H9 (cell line): ENCODE measurements around the gene CHD6. TPM values are rescaled to one million over a fixed set of nuclear protein-coding genes. Genes with fewer than 3 reads are reported as not detected.

Source experiments
- DNase-seq: peaks from one replicate; pipeline ENCODE4 v3.0.0-alpha.2; 2017
- H2AFZ ChIP-seq: one replicate; pipeline ENCODE4 v1.6.1; 2013; ENCODE audit warnings: mild to moderate bottlenecking, low read length, control low read depth, moderate library complexity
- H2AK5ac ChIP-seq: 2 replicates; pipeline ENCODE4 v1.6.1; 2013; ENCODE audit warnings: low read length, control low read depth, mixed read lengths; ENCODE audit not compliant: insufficient read length
- H2BK120ac ChIP-seq: one replicate; pipeline ENCODE4 v1.6.1; 2013; ENCODE audit warnings: low read depth, mild to moderate bottlenecking, low read length, control low read depth, inconsistent platforms; ENCODE audit not compliant: poor library complexity, severe bottlenecking
- H2BK12ac ChIP-seq: 2 replicates; pipeline ENCODE4 v1.6.1; 2013; ENCODE audit warnings: low read length, control low read depth, mixed read lengths, low read depth; ENCODE audit not compliant: insufficient read length
- H2BK15ac ChIP-seq: 2 replicates; pipeline ENCODE4 v1.6.1; 2013; ENCODE audit warnings: low read depth, low read length, control low read depth
- H2BK20ac ChIP-seq: one replicate; pipeline ENCODE4 v1.6.1; 2013; ENCODE audit warnings: low read depth, mild to moderate bottlenecking, low read length, control low read depth, inconsistent platforms; ENCODE audit not compliant: poor library complexity, severe bottlenecking
- H2BK5ac ChIP-seq: 2 replicates; pipeline ENCODE4 v1.6.1; 2013; ENCODE audit warnings: low read length, control low read depth, mixed read lengths; ENCODE audit not compliant: insufficient read length
- H3K14ac ChIP-seq: 2 replicates; pipeline ENCODE4 v1.6.1; 2013; ENCODE audit warnings: low read length, control low read depth; ENCODE audit not compliant: insufficient read depth
- H3K18ac ChIP-seq: 2 replicates; pipeline ENCODE4 v1.6.1; 2013; ENCODE audit warnings: low read depth, mild to moderate bottlenecking, mixed read lengths, low read length, control low read depth; ENCODE audit not compliant: insufficient read length
- H3K23ac ChIP-seq: 2 replicates; pipeline ENCODE4 v1.6.1; 2013; ENCODE audit warnings: low read length, control low read depth, mixed read lengths, low read depth; ENCODE audit not compliant: insufficient read length
- H3K23me2 ChIP-seq: 2 replicates; pipeline ENCODE4 v1.6.1; 2013; ENCODE audit warnings: low read depth, mild to moderate bottlenecking, mixed read lengths, low read length, control low read depth; ENCODE audit not compliant: insufficient read length, poor library complexity, severe bottlenecking
- H3K27ac ChIP-seq: 2 replicates; pipeline ENCODE4 v1.5.1; 2013; ENCODE audit warnings: low read length, control low read depth, mixed read lengths, low read depth; ENCODE audit not compliant: insufficient read length
- H3K27me3 ChIP-seq: 2 replicates; pipeline ENCODE4 v1.6.1; 2013; ENCODE audit warnings: low read length, control low read depth, inconsistent platforms; ENCODE audit not compliant: insufficient read depth
- H3K4ac ChIP-seq: 2 replicates; pipeline ENCODE4 v1.6.1; 2013; ENCODE audit warnings: low read depth, mild to moderate bottlenecking, control low read depth, inconsistent platforms, low read length, moderate library complexity
- H3K4me1 ChIP-seq: 2 replicates; pipeline ENCODE4 v1.6.1; 2013; ENCODE audit warnings: low read length, control low read depth, inconsistent platforms; ENCODE audit not compliant: insufficient read depth
- H3K4me2 ChIP-seq: 2 replicates; pipeline ENCODE4 v1.6.1; 2013; ENCODE audit warnings: low read length, control low read depth, mixed read lengths; ENCODE audit not compliant: insufficient read length, insufficient read depth
- H3K56ac ChIP-seq: 2 replicates; pipeline ENCODE4 v1.6.1; 2013; ENCODE audit warnings: low read depth, mild to moderate bottlenecking, mixed read lengths, low read length, control low read depth; ENCODE audit not compliant: insufficient read length
- H3K79me1 ChIP-seq: 2 replicates; pipeline ENCODE4 v1.6.1; 2013; ENCODE audit warnings: low read depth, mild to moderate bottlenecking, moderate library complexity, low read length, control low read depth, inconsistent platforms; ENCODE audit not compliant: insufficient read depth, poor library complexity, severe bottlenecking
- H3K79me2 ChIP-seq: 2 replicates; pipeline ENCODE4 v1.6.1; 2013; ENCODE audit warnings: low read length, control low read depth, inconsistent platforms; ENCODE audit not compliant: insufficient read depth
- H3K9ac ChIP-seq: 2 replicates; pipeline ENCODE4 v1.6.1; 2013; ENCODE audit warnings: low read length, control low read depth, mixed read lengths; ENCODE audit not compliant: insufficient read length; ENCODE audit errors: extremely low read depth
- H3K9me3 ChIP-seq: one replicate; pipeline ENCODE4 v1.6.1; 2013; ENCODE audit warnings: low read depth, low read length, inconsistent platforms; ENCODE audit not compliant: control insufficient read depth
- H3T11ph ChIP-seq: one replicate; pipeline ENCODE4 v1.6.1; 2013; ENCODE audit warnings: mild to moderate bottlenecking, low read length, control low read depth, inconsistent platforms
- H4K20me1 ChIP-seq: one replicate; pipeline ENCODE4 v1.6.1; 2013; ENCODE audit not compliant: control insufficient read depth, insufficient read length, insufficient read depth
- H4K5ac ChIP-seq: 2 replicates; pipeline ENCODE4 v1.6.1; 2013; ENCODE audit warnings: low read depth, mild to moderate bottlenecking, mixed read lengths, low read length, control low read depth; ENCODE audit not compliant: insufficient read length
- H4K8ac ChIP-seq: replicated peaks from 2 replicates; pipeline ENCODE4 v1.6.1; 2013; ENCODE audit warnings: low read length, control low read depth, mixed read lengths, low read depth; ENCODE audit not compliant: insufficient read length
- H4K91ac ChIP-seq: 2 replicates; pipeline ENCODE4 v1.6.1; 2013; ENCODE audit warnings: low read depth, mild to moderate bottlenecking, moderate library complexity, mixed read lengths, low read length, control low read depth; ENCODE audit not compliant: insufficient read length
- H3K27ac Mint-ChIP-seq, 3 experiments: 2 replicates in 2 of 3; 3 replicates in 1 of 3; pipeline ENCODE4 v1.8.0; 2020 to 2021; ENCODE audit warnings: mixed read lengths in 3 of 3, mild to moderate bottlenecking in 1 of 3, moderate library complexity in 1 of 3
- H3K27me3 Mint-ChIP-seq: 2 replicates; pipeline ENCODE4 v1.8.0; 2021; ENCODE audit warnings: low read depth, mild to moderate bottlenecking, moderate library complexity, mixed read lengths
- H3K36me3 Mint-ChIP-seq, 3 experiments: 2 replicates in 2 of 3; 3 replicates in 1 of 3; pipeline ENCODE4 v1.8.0; 2020 to 2021; ENCODE audit warnings: low read depth in 3 of 3, mixed read lengths in 3 of 3; ENCODE audit not compliant: insufficient read depth in 1 of 3
- H3K4me1 Mint-ChIP-seq, 2 experiments: 2 replicates each; pipeline ENCODE4 v1.8.0; 2020; ENCODE audit warnings: mixed read lengths in 2 of 2
- H3K4me3 Mint-ChIP-seq, 2 experiments: 2 replicates in 1 of 2; 3 replicates in 1 of 2; pipeline ENCODE4 v1.8.0; 2020 to 2021; ENCODE audit warnings: mild to moderate bottlenecking in 2 of 2, mixed read lengths in 2 of 2, moderate library complexity in 1 of 2
- H3K9me3 Mint-ChIP-seq, 2 experiments: 2 replicates in 1 of 2; 3 replicates in 1 of 2; pipeline ENCODE4 v1.8.0; 2020; ENCODE audit warnings: mild to moderate bottlenecking in 2 of 2, mixed read lengths in 2 of 2, moderate library complexity in 1 of 2
- CTCF ChIP-seq: fragments of 200-600 bp; sonication (generic); conservative IDR thresholded peaks from 3 replicates; pipeline ENCODE4 v1.8.0; 2021; ENCODE audit warnings: antibody characterized with exemption, mild to moderate bottlenecking
- WGBS: extraction: QIAGEN DNeasy Blood & Tissue Kit; methylation state at CpG from one replicate; pipeline ENCODE4 v1.1.7; 2013; ENCODE audit warnings: missing lambda C conversion rate, low lambda C conversion rate, mixed read lengths; ENCODE audit not compliant: insufficient read length; ENCODE audit errors: extremely low coverage; 5-methylcytosine and 5-hydroxymethylcytosine counted together
- total RNA-seq: library from RNA; stranded (reverse); gene quantifications from 2 replicates; pipeline ENCODE4 v1.2.1, GENCODE V29; 2021

Gene CHD6
- total RNA-seq, 1 experiment from 2014 or later = 51.5 TPM

GRCh38 chr20:41497186-41497895 lies 120.8 kb downstream of the CHD6 start:
- Mint-ChIP-seq H3K36me3 (peaks cover 2 to 34% (median 33%) of the 10 kb centered on the region in 3 experiments; a peak in 5 of 7 replicates), H3K27me3 (no peaks in the 10 kb centered on the region), H3K27ac (peak overlapping the region in 2 of 3 experiments; percentile 24 to 25; a peak in 1 of 7 replicates), H3K9me3 (no peaks in the 10 kb centered on the region), H3K4me1 (peaks cover 10 to 13% of the 10 kb centered on the region in 2 experiments), H3K4me3 (no peak overlapping the region)
- H4K20me1 ChIP-seq = no peaks in the 10 kb centered on the region
- H3K4me2 ChIP-seq = no peak overlapping the region
- no peak for DNase-seq
- no peak for TF ChIP-seq CTCF
- no peaks in the 10 kb centered on the region for H3K79me2 ChIP-seq
- no peak overlapping the region for H2AK5ac ChIP-seq
- no peak overlapping the region for H2BK12ac ChIP-seq
- H3K27me3 ChIP-seq = no peaks in the 10 kb centered on the region
- no peak overlapping the region for H3K18ac ChIP-seq
- no peaks in the 10 kb centered on the region for H3K79me1 ChIP-seq
- no peak overlapping the region for H3K9ac ChIP-seq
- H3K27ac ChIP-seq = no peak overlapping the region
- H2BK20ac ChIP-seq = no peak overlapping the region
- no peak overlapping the region for H3K4ac ChIP-seq
- H3K56ac ChIP-seq = no peak overlapping the region
- no peak overlapping the region for H2BK5ac ChIP-seq
- no peak overlapping the region for H4K8ac ChIP-seq
- H2AFZ ChIP-seq = no peak overlapping the region
- H3K4me1 ChIP-seq = no peaks in the 10 kb centered on the region
- H3T11ph ChIP-seq = no peak overlapping the region
- H3K14ac ChIP-seq = no peak overlapping the region
- whole genome bisulfite sequencing = no CpG with 5 or more reads among the region's 9 CpGs
- no peak overlapping the region for H3K23ac ChIP-seq
- no peak overlapping the region for H2BK120ac ChIP-seq
- H4K5ac ChIP-seq = no peak overlapping the region
- no peaks in the 10 kb centered on the region for H3K23me2 ChIP-seq
- no peaks in the 10 kb centered on the region for H3K9me3 ChIP-seq
- no peak overlapping the region for H4K91ac ChIP-seq
- no peak overlapping the region for H2BK15ac ChIP-seq
